OCI-M2 (cell line): ENCODE data around the gene ACAT2.
"Not testable (repeated sequence)": the region's sequence is repeated elsewhere in the genome, so short reads cannot be mapped to it uniquely, and the experiment has no call there.

Experiments used
- DNase-seq: peaks from one replicate; lab custom pipeline; 2025; ENCODE audit not compliant: unreplicated experiment; lab: John Stamatoyannopoulos, UW

ACAT2 gene

GRCh38 chr6:159762681-159763293 is 942 bp downstream of the ACAT2 start:
- no peak for DNase-seq

GRCh38 chr6:159766906-159767305 is 5.1 kb downstream of the ACAT2 start:
- DNase-seq, result no peak

GRCh38 chr6:159769470-159769869 is 7.6 kb downstream of the ACAT2 start:
- no peak for DNase-seq

- DNase-seq, result no peak
Measured at GRCh38 chr6:159772196-159772595, 10.4 kb downstream of the ACAT2 start.

GRCh38 chr6:159777240-159777904 is 15.5 kb downstream of the ACAT2 start:
- DNase-seq, result no peak

- no peak for DNase-seq
Measured at GRCh38 chr6:159778131-159778530, 16.3 kb downstream of the ACAT2 start.

- no peak for DNase-seq
Measured at GRCh38 chr6:159778542-159779103, 16.8 kb downstream of the ACAT2 start.

GRCh38 chr6:159788276-159788675 is 26.4 kb downstream of the ACAT2 start:
- no peak for DNase-seq

- DNase-seq, result no peak
Measured at GRCh38 chr6:159788753-159789376, 27.0 kb downstream of the ACAT2 start.

GRCh38 chr6:159789377-159790148 is 27.7 kb downstream of the ACAT2 start, which contains the start of gene TCP1:
Gene TCP1 (minus strand): TSS chr6:159789602. CDS start chr6:159789468, 134 bp downstream.
- DNase-seq, result peak; percentile 98

- peak; percentile 70 for DNase-seq
Measured at GRCh38 chr6:159790149-159790955, 28.5 kb downstream of the ACAT2 start, which contains the start of gene MRPL18. Gene MRPL18 (plus strand): TSS chr6:159790467. CDS start chr6:159790588, 121 bp downstream.

- DNase-seq, result no peak
Measured at GRCh38 chr6:159790956-159791598, 29.2 kb downstream of the ACAT2 start.

GRCh38 chr6:159794976-159795375 is 33.1 kb downstream of the ACAT2 start:
- not testable (repeated sequence) for DNase-seq

- DNase-seq, result no peak
Measured at GRCh38 chr6:159797554-159797953, 35.7 kb downstream of the ACAT2 start.

- DNase-seq, result no peak
Measured at GRCh38 chr6:159800141-159800865, 38.5 kb downstream of the ACAT2 start, which contains the start of gene PNLDC1. Gene PNLDC1 (plus strand): TSS chr6:159800276. CDS start chr6:159800308, 32 bp downstream.

GRCh38 chr6:159801935-159802334 is 40.1 kb downstream of the ACAT2 start:
- DNase-seq, result no peak

- no peak for DNase-seq
Measured at GRCh38 chr6:159804504-159804903, 42.7 kb downstream of the ACAT2 start.

- no peak for DNase-seq
Measured at GRCh38 chr6:159805440-159806020, 43.7 kb downstream of the ACAT2 start.
